GM23248 (cell line): ENCODE results near the gene CLSTN2. TPM values are rescaled to one million over a fixed set of nuclear protein-coding genes. Genes with fewer than 3 reads are reported as not detected.

ENCODE experiments used
- DNase-seq: peaks from one replicate; pipeline ENCODE4 v3.0.0-alpha.2; 2015
- H2AFZ ChIP-seq: fragments of 200-600 bp; sonication (generic); 2 replicates; pipeline ENCODE4 v1.6.1; 2016; ENCODE audit warnings: antibody characterized with exemption
- H3F3A ChIP-seq: fragments of 200-600 bp; sonication (generic); 2 replicates; pipeline ENCODE4 v1.6.1; 2016; ENCODE audit warnings: mild to moderate bottlenecking, antibody characterized with exemption, mixed run types; ENCODE audit not compliant: insufficient read depth
- H3K27ac ChIP-seq: fragments of 200-600 bp; sonication (generic); 2 replicates; pipeline ENCODE4 v1.5.1; 2016; ENCODE audit warnings: mild to moderate bottlenecking
- H3K27me3 ChIP-seq: fragments of 200-600 bp; sonication (generic); replicated peaks from 2 replicates; pipeline ENCODE4 v1.6.1; 2016; ENCODE audit warnings: mild to moderate bottlenecking; ENCODE audit not compliant: insufficient read depth
- H3K36me3 ChIP-seq: fragments of 200-600 bp; sonication (generic); 2 replicates; pipeline ENCODE4 v1.6.1; 2016; ENCODE audit warnings: low read depth, mild to moderate bottlenecking
- H3K4me1 ChIP-seq: fragments of 200-600 bp; sonication (generic); 2 replicates; pipeline ENCODE4 v1.6.1; 2016; ENCODE audit warnings: mild to moderate bottlenecking; ENCODE audit not compliant: insufficient read depth
- H3K4me2 ChIP-seq: fragments of 200-600 bp; sonication (generic); one replicate; pipeline ENCODE4 v1.6.1; 2016; ENCODE audit warnings: mild to moderate bottlenecking; ENCODE audit not compliant: unreplicated experiment
- H3K4me3 ChIP-seq: fragments of 200-600 bp; sonication (generic); 2 replicates; pipeline ENCODE4 v1.5.1; 2016; ENCODE audit warnings: mild to moderate bottlenecking
- H3K79me2 ChIP-seq: fragments of 200-600 bp; sonication (generic); 2 replicates; pipeline ENCODE4 v1.6.1; 2016; ENCODE audit warnings: mild to moderate bottlenecking; ENCODE audit not compliant: insufficient read depth
- H3K9ac ChIP-seq: fragments of 200-600 bp; sonication (generic); 2 replicates; pipeline ENCODE4 v1.6.1; 2016; ENCODE audit warnings: mild to moderate bottlenecking
- H3K9me2 ChIP-seq: fragments of 200-600 bp; sonication (generic); 2 replicates; pipeline ENCODE4 v1.6.1; 2016; ENCODE audit warnings: mixed run types, mild to moderate bottlenecking, moderate library complexity; ENCODE audit not compliant: insufficient read depth
- H3K9me3 ChIP-seq: fragments of 200-600 bp; sonication (generic); one replicate; pipeline ENCODE4 v1.6.1; 2017; ENCODE audit warnings: low read depth
- H4K20me1 ChIP-seq: fragments of 200-600 bp; sonication (generic); 2 replicates; pipeline ENCODE4 v1.6.0; 2016; ENCODE audit not compliant: insufficient read depth
- EZH2 ChIP-seq: fragments of 200-600 bp; sonication (generic); IDR thresholded peaks from 2 replicates; pipeline ENCODE4 v1.6.1; 2018; ENCODE audit warnings: antibody characterized with exemption, mild to moderate bottlenecking; ENCODE audit not compliant: insufficient read depth, poor library complexity, severe bottlenecking
- EZH2phosphoT487 ChIP-seq: fragments of 200-600 bp; sonication (generic); IDR thresholded peaks from 2 replicates; pipeline ENCODE4 v1.6.1; 2018; ENCODE audit warnings: antibody characterized with exemption, moderate library complexity, mild to moderate bottlenecking, low read depth; ENCODE audit not compliant: insufficient read depth
- WGBS, 2 experiments: methylation state at CpG; one replicate each; pipeline ENCODE4 v1.1.6; 2015 to 2017; ENCODE audit warnings: low lambda C conversion rate in 2 of 2, low coverage in 1 of 2; ENCODE audit errors: missing lambda C conversion rate in 2 of 2; 5-methylcytosine and 5-hydroxymethylcytosine counted together
- in situ Hi-C: fragments of 300-500 bp; cut with MboI; formaldehyde crosslinking; loops from 2 replicates; pipeline ENCODE4 v1.15.0; 2020
- polyA plus RNA-seq: library from polyadenylated mRNA; unstranded; fragments of >200 nt; fragmentation: Nextera tagmentation; extraction: Ambion mirVana; gene quantifications from 2 replicates; pipeline ENCODE4 v1.2.1, GENCODE V29; 2016
- total RNA-seq: library from RNA; depleted of rRNA; stranded (reverse); fragments of >200 nt; shearing (Covaris generic); gene quantifications from 2 replicates; pipeline ENCODE4 v1.2.3, GENCODE V29; 2014

Gene CLSTN2
- total and polyA plus RNA-seq, 2 experiments from 2014 or later = not detected

DNA sequence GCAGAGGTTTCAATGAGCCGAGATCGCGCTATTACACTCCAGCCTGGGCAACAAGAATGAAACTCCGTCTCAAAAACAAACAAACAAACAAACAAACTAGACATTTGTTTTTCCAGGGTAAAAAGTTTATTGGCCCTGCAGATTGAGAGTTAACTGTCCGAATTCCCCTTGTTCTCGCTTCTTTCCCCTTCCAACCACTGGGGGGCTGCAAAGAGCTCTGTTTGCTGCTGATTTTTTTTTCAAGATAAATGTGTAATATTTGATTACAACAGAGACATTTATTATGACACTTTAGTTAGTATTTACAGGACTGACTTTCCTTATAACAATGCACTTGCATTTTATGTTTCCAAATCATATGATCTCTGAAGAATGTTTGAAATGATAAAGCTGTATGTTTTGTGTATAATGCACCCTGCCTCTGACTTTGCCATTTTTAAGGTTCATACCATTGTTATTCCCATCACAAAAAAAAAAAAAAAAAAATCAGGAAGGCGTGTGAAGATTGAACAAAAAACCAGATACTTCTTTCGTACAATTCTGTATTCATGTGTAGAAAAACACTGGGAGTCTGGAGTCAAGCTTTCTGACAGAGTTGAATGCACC is 2.8 kb downstream of the CLSTN2 start:
- Histone ChIP-seq H3K27me3 (peaks cover 40% of the 10 kb centered on the region), H3K9me2 (no peaks in the 10 kb centered on the region), H3K27ac (no peak overlapping the region), H3K4me1 (no peaks in the 10 kb centered on the region; the same call in 1 of the 2 replicates), H3K9me3 (no peaks in the 10 kb centered on the region), H3F3A (no peaks in the 10 kb centered on the region), H3K4me3 (no peak overlapping the region), H3K9ac (no peak overlapping the region), H4K20me1 (no peaks in the 10 kb centered on the region), H3K79me2 (no peaks in the 10 kb centered on the region), H2AFZ (no peak overlapping the region), H3K4me2 (no peak overlapping the region), H3K36me3 (no peaks in the 10 kb centered on the region)
- TF ChIP-seq EZH2phosphoT487 = no peak
- no peak for TF ChIP-seq EZH2
- 4 to 6% methylated on average over 8 of the region's 8 CpGs for WGBS, 2 experiments
- peak; percentile 72 for DNase-seq
- in situ Hi-C loops = no loop called here

DNA sequence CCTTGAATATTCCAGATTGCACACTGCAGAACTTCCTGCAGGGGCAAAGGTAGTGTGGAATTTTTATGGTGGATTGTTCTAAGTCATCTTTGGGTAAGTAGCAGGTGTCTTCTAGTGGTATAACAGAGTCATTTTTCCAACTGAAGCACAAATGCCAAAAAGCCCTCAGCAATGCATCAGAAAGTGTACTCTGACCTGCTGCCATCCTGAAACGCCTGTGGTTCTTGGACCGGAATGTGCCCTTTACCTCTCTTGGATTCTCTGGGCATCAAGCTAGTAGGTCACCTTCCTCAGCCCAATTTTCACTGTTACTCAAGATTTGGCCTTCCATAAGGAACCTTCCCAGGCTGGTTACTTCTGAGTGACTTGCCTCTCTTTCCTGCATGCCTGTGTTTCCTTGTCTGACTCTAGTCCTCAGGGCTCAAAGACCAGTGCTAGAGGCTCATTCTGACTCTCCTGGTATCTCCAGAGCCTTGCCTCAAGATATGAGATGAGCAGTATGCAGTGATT is 4.8 kb downstream of the CLSTN2 start:
- H3K9me2 ChIP-seq = no peaks in the 10 kb centered on the region
- H3K79me2 ChIP-seq = no peaks in the 10 kb centered on the region
- no peaks in the 10 kb centered on the region for H3K9me3 ChIP-seq
- H4K20me1 ChIP-seq = no peaks in the 10 kb centered on the region
- TF ChIP-seq EZH2phosphoT487 (no peak), EZH2 (no peak)
- H3K4me3 ChIP-seq = no peak overlapping the region
- in situ Hi-C loops = no loop called here
- no peak overlapping the region for H3K9ac ChIP-seq
- no peak overlapping the region for H2AFZ ChIP-seq
- no peak for DNase-seq
- no peaks in the 10 kb centered on the region for H3F3A ChIP-seq
- H3K36me3 ChIP-seq = no peaks in the 10 kb centered on the region
- no peak overlapping the region for H3K4me2 ChIP-seq
- WGBS, 2 experiments = 55 to 60% methylated on average over 2 of the region's 2 CpGs
- H3K27me3 ChIP-seq = peaks cover 22% of the 10 kb centered on the region
- no peak overlapping the region for H3K27ac ChIP-seq
- H3K4me1 ChIP-seq = no peaks in the 10 kb centered on the region; the same call in 1 of the 2 replicates

GRCh38 chr3:139940622-139941021 is 5.6 kb downstream of the CLSTN2 start:
- no peaks in the 10 kb centered on the region for H3F3A ChIP-seq
- no peak overlapping the region for H3K9ac ChIP-seq
- WGBS, 2 experiments = 13 to 19% methylated on average over 1 of the region's 1 CpG
- no peaks in the 10 kb centered on the region for H3K9me2 ChIP-seq
- no peak overlapping the region for H3K27ac ChIP-seq
- no peaks in the 10 kb centered on the region; the same call in 1 of the 2 replicates for H3K4me1 ChIP-seq
- no peak for DNase-seq
- TF ChIP-seq EZH2 (no peak), EZH2phosphoT487 (no peak)
- no peaks in the 10 kb centered on the region for H3K36me3 ChIP-seq
- H2AFZ ChIP-seq = no peak overlapping the region
- no peak overlapping the region for H3K4me2 ChIP-seq
- no peaks in the 10 kb centered on the region for H3K9me3 ChIP-seq
- H3K27me3 ChIP-seq = peaks cover 18% of the 10 kb centered on the region
- H3K79me2 ChIP-seq = no peaks in the 10 kb centered on the region
- no peak overlapping the region for H3K4me3 ChIP-seq
- no peaks in the 10 kb centered on the region for H4K20me1 ChIP-seq
- in situ Hi-C loops = no loop called here

- Histone ChIP-seq H3K27ac (no peak overlapping the region), H3K36me3 (no peaks in the 10 kb centered on the region), H2AFZ (no peak overlapping the region), H3K79me2 (no peaks in the 10 kb centered on the region), H3K4me1 (no peaks in the 10 kb centered on the region), H3K4me3 (no peak overlapping the region), H3K9ac (no peak overlapping the region), H3K27me3 (peaks cover 9% of the 10 kb centered on the region), H4K20me1 (no peaks in the 10 kb centered on the region), H3F3A (no peaks in the 10 kb centered on the region), H3K4me2 (no peak overlapping the region), H3K9me2 (no peaks in the 10 kb centered on the region), H3K9me3 (no peaks in the 10 kb centered on the region)
- no peak for DNase-seq
- TF ChIP-seq EZH2phosphoT487 (no peak), EZH2 (no peak)
- in situ Hi-C loops = no loop called here
- 43 to 49% methylated on average over 4 of the region's 4 CpGs for WGBS, 2 experiments
Measured at GRCh38 chr3:139941580-139941979, 6.6 kb downstream of the CLSTN2 start.
